Endodermal cell (in vitro differentiated cells): ENCODE results near the gene DDR2. TPM values are rescaled to one million over a fixed set of nuclear protein-coding genes. Genes with fewer than 3 reads are reported as not detected.

Source experiments
- DNase-seq: peaks from one replicate; pipeline ENCODE4 v3.0.0-alpha.2; 2017
- H3K27ac ChIP-seq: 2 replicates; pipeline ENCODE4 v1.5.1; 2013; ENCODE audit warnings: mild to moderate bottlenecking, low read depth, low read length, moderate library complexity
- H3K27me3 ChIP-seq: 2 replicates; pipeline ENCODE4 v1.6.1; 2013; ENCODE audit warnings: mild to moderate bottlenecking, low read length, moderate library complexity; ENCODE audit not compliant: insufficient read depth, control insufficient read depth, poor library complexity, severe bottlenecking
- H3K36me3 ChIP-seq: 2 replicates; pipeline ENCODE4 v1.7.0; 2013; ENCODE audit warnings: mild to moderate bottlenecking, low read length, moderate library complexity; ENCODE audit not compliant: control insufficient read depth, insufficient read depth
- H3K4me1 ChIP-seq: one replicate; pipeline ENCODE4 v1.7.0; 2013; ENCODE audit warnings: low read length; ENCODE audit not compliant: control insufficient read depth, insufficient read depth
- H3K4me3 ChIP-seq: 2 replicates; pipeline ENCODE4 v1.5.1; 2013; ENCODE audit warnings: mild to moderate bottlenecking, low read length, moderate library complexity
- H3K9ac ChIP-seq: 2 replicates; pipeline ENCODE4 v1.6.1; 2013; ENCODE audit warnings: mild to moderate bottlenecking, low read length, moderate library complexity; ENCODE audit not compliant: poor library complexity, severe bottlenecking; ENCODE audit errors: extremely low read depth
- H3K9me3 ChIP-seq: 2 replicates; pipeline ENCODE4 v1.6.1; 2013; ENCODE audit warnings: mild to moderate bottlenecking, low read length, moderate library complexity; ENCODE audit not compliant: control insufficient read depth
- H3K27ac Mint-ChIP-seq: 2 replicates; pipeline ENCODE4 v1.8.0; 2020; ENCODE audit warnings: mixed read lengths
- H3K27me3 Mint-ChIP-seq: 2 replicates; pipeline ENCODE4 v1.8.0; 2021; ENCODE audit warnings: mild to moderate bottlenecking, mixed read lengths; ENCODE audit not compliant: insufficient read depth
- H3K36me3 Mint-ChIP-seq: 2 replicates; pipeline ENCODE4 v1.8.0; 2020; ENCODE audit warnings: low read depth, mixed read lengths
- H3K4me1 Mint-ChIP-seq: 2 replicates; pipeline ENCODE4 v1.8.0; 2020; ENCODE audit warnings: mixed read lengths
- H3K4me3 Mint-ChIP-seq: 2 replicates; pipeline ENCODE4 v1.8.0; 2020; ENCODE audit warnings: mild to moderate bottlenecking, moderate library complexity, mixed read lengths
- H3K9me3 Mint-ChIP-seq: 2 replicates; pipeline ENCODE4 v1.8.0; 2020; ENCODE audit warnings: mild to moderate bottlenecking, mixed read lengths
- CTCF ChIP-seq: fragments of 200-600 bp; sonication (generic); conservative IDR thresholded peaks from 2 replicates; pipeline ENCODE4 v1.5.0; 2021; ENCODE audit warnings: antibody characterized with exemption, mild to moderate bottlenecking
- WGBS, 2 experiments: methylation state at CpG; one replicate each; pipeline versions ENCODE4 v1.1.5 to v1.1.7; 2013; ENCODE audit warnings: missing lambda C conversion rate in 2 of 2, mixed read lengths in 1 of 2; ENCODE audit not compliant: insufficient coverage in 1 of 2, insufficient read length in 1 of 2; 5-methylcytosine and 5-hydroxymethylcytosine counted together
- total RNA-seq, 2 donors: library from RNA; stranded (reverse); fragmentation: NEBNext Ultra II Directional in 1 of 2; extraction: Animal tissue kit (Norgen Biotek cat#: 25700) in 1 of 2; gene quantifications; 2 replicates in 1 of 2; 3 replicates in 1 of 2; pipeline ENCODE4 v1.2.1, GENCODE V29; 2021

The DDR2 gene
- total RNA-seq, 2 donors from 2014 or later: 0.26 to 0.55 TPM

DNA sequence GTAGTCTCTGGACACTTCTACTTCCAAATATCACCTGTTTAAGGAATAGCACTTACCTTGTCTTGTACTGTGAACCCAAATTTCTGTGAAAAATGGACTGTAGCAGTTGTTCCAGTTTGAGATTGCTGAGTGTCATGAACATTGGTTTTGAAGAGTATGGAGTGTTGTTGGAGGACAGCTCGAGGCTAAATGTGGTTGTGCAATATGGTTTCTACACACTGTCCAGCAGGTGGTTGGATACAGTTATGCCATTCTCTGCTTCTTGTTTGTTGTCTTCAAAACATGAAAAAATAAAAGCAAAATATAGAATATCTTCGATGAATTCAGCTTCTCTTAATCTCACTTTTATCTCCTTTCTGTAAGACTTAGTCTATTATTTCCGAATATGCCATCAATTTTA lies 67.1 kb downstream of the DDR2 start:
- no peak for DNase-seq
- 93 to 100% methylated on average over 3 of the region's 3 CpGs for WGBS, 2 experiments
- Histone ChIP-seq H3K36me3 (no peaks in the 10 kb centered on the region), H3K4me3 (no peak overlapping the region), H3K27me3 (no peaks in the 10 kb centered on the region), H3K9ac (no peak overlapping the region), H3K4me1 (peaks cover 7% of the 10 kb centered on the region), H3K27ac (no peak overlapping the region), H3K9me3 (no peaks in the 10 kb centered on the region)
- Mint-ChIP-seq H3K4me3 (no peak overlapping the region), H3K36me3 (no peaks in the 10 kb centered on the region), H3K27me3 (no peaks in the 10 kb centered on the region), H3K27ac (no peak overlapping the region), H3K4me1 (peaks cover 15% of the 10 kb centered on the region), H3K9me3 (no peaks in the 10 kb centered on the region)
- no peak for TF ChIP-seq CTCF

GRCh38 chr1:162700131-162700530 lies 67.9 kb downstream of the DDR2 start:
- H3K27me3 ChIP-seq: no peaks in the 10 kb centered on the region
- peaks cover 15% of the 10 kb centered on the region for H3K4me1 Mint-ChIP-seq
- 88 to 100% methylated on average over 1 of the region's 1 CpG for WGBS, 2 experiments

DNA sequence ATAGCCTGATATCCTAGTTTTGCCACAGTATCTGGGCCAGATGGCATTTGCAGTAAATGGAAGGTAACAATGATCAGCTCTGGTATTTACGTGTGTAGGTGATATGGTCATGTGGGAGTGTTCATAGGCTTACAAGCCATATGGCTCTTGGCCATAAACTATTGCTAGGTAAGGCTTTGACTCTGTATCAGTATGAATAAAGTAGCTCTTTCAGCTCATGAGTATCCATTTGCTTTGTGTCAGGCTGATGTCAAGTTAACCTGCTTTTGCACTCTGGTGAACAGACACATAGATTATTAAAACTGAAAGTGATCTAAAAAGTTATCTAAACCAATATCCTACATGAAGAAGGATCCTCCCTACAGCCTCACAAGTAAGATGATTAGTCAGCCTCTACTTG lies 69.0 kb downstream of the DDR2 start:
- Histone ChIP-seq H3K9ac (no peak overlapping the region), H3K9me3 (no peaks in the 10 kb centered on the region), H3K27ac (no peak overlapping the region), H3K4me3 (no peak overlapping the region), H3K36me3 (no peaks in the 10 kb centered on the region), H3K4me1 (peaks cover 5% of the 10 kb centered on the region), H3K27me3 (no peaks in the 10 kb centered on the region)
- DNase-seq: no peak
- Mint-ChIP-seq H3K4me1 (peaks cover 11% of the 10 kb centered on the region), H3K27me3 (no peaks in the 10 kb centered on the region), H3K27ac (no peak overlapping the region), H3K9me3 (no peaks in the 10 kb centered on the region), H3K4me3 (no peak overlapping the region), H3K36me3 (no peaks in the 10 kb centered on the region)
- 88 to 100% methylated on average over 1 of the region's 1 CpG for WGBS, 2 experiments
- TF ChIP-seq CTCF: no peak

More at GRCh38 chr1:162700131-162700530, 67.9 kb downstream of the DDR2 start:
- no peak for DNase-seq
- H3K4me1 ChIP-seq: peaks cover 7% of the 10 kb centered on the region
- Mint-ChIP-seq H3K4me3 (no peak overlapping the region), H3K9me3 (no peaks in the 10 kb centered on the region), H3K27me3 (no peaks in the 10 kb centered on the region), H3K36me3 (no peaks in the 10 kb centered on the region), H3K27ac (no peak overlapping the region)
- no peak overlapping the region for H3K4me3 ChIP-seq
- no peak for TF ChIP-seq CTCF
- H3K36me3 ChIP-seq: no peaks in the 10 kb centered on the region
- no peaks in the 10 kb centered on the region for H3K9me3 ChIP-seq
- H3K27ac ChIP-seq: no peak overlapping the region
- no peak overlapping the region for H3K9ac ChIP-seq
